ENCODE data around the gene SLC9A8. TPM values are rescaled to one million over a fixed set of nuclear protein-coding genes. Genes with fewer than 3 reads are reported as not detected.

SLC9A8 gene
- polyA plus RNA-seq, 1 donor from 2014 or later = 6.7 TPM

DNA sequence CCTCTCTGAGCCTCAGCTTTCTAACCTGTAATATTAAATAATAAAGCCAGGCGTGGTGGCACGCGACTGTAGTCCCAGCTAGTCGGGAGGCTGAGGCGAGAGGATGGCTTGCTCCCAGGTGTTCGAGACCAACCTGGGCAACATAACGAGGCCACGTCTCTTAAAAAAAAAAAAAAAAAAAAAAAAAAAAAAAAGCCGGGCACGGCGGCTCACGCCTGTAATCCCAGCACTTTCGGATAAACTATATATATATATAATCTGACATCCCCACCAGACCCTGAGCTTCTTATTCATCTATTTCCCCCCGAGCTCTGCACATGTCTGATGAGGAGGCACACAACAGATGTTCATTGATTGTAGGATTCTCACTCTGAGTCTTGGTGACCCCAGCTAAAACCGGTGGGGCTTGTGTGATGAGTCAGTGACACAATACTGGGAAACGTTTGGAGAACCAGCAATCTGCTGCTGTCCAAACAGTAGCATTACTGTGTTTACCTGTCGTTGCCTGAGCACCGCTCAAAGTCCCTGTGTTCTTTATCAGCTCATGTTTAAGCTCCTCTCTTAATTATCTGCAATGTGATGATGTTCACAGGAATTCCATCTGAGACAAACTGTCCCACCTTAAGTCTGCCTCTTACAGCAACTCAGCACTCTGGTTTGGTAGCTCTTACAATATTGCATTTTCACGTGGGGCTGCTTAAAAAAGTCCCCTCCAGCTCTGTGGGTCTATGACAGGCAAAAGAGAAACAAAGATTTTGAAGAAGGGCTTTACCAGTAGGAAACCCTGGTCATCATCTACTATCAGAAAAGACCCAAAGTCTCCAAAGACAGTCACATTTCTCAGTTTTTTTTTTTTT lies 103.7 kb downstream of the SLC9A8 start:
- peak overlapping the region; percentile 94 for H2AFZ ChIP-seq (ENCODE audit: low read depth, low read length)
- no peaks in the 10 kb centered on the region for H3K9me2 ChIP-seq (ENCODE audit: insufficient read depth, low read length)
- peak overlapping the region; percentile 99 for H3K27ac ChIP-seq (ENCODE audit: low read length)

More for the DNA sequence above, 103.7 kb downstream of the SLC9A8 start:
- Histone ChIP-seq H3K9ac (ENCODE audit: low read length) (peak overlapping the region; percentile 96), H4K20me1 (ENCODE audit: insufficient read depth) (no peaks in the 10 kb centered on the region), H3K79me2 (replicated peaks; ENCODE audit: insufficient read depth, low read length) (peaks cover 36% of the 10 kb centered on the region), H3K4me2 (ENCODE audit: low read length) (no peak overlapping the region), H3K27me3 (ENCODE audit: insufficient read depth, low read depth, low read length) (no peaks in the 10 kb centered on the region), H3K4me3 (ENCODE audit: low read length) (peak overlapping the region; percentile 88), H3F3A (ENCODE audit: insufficient read depth, low read length, poor library complexity, severe bottlenecking) (no peaks in the 10 kb centered on the region), H3K9me3 (ENCODE audit: low read length) (no peaks in the 10 kb centered on the region), H3K36me3 (ENCODE audit: insufficient read depth, low read length) (no peaks in the 10 kb centered on the region)
- TF ChIP-seq REST (IDR thresholded peaks at IDR 0.05; ENCODE audit: borderline replicate concordance) = no peak
- no peak for TF ChIP-seq CTCF (IDR thresholded peaks at IDR 0.05; ENCODE audit: poor library complexity, severe bottlenecking)
- no peak for TF ChIP-seq MXI1 (conservative IDR thresholded peaks at IDR 0.05; ENCODE audit: poor library complexity, severe bottlenecking)
- TF ChIP-seq SMC3 (conservative IDR thresholded peaks at IDR 0.05; ENCODE audit: poor library complexity) = no peak
- TF ChIP-seq EZH2 (IDR thresholded peaks at IDR 0.05; ENCODE audit: borderline replicate concordance, insufficient read depth, low read length, poor library complexity, severe bottlenecking) = no peak
- no peak for TF ChIP-seq EP300 (conservative IDR thresholded peaks at IDR 0.05; ENCODE audit: poor library complexity, severe bottlenecking)
- no peak for TF ChIP-seq RAD21 (conservative IDR thresholded peaks at IDR 0.05)
- TF ChIP-seq POLR2AphosphoS5 (IDR thresholded peaks at IDR 0.05) = no peak
- no peak for TF ChIP-seq TAF1 (IDR thresholded peaks at IDR 0.05; ENCODE audit: low read depth)

Data from neural cell (in vitro differentiated cells).